Naive thymus-derived CD4-positive, alpha-beta T cell (primary cell): ENCODE results near the gene FRMD8. TPM values are rescaled to one million over a fixed set of nuclear protein-coding genes. Genes with fewer than 3 reads are reported as not detected.

Experiments used
- ATAC-seq: fragments of 150-1000 bp; cut with Tn5 transposase; 2 replicates; pipeline ENCODE4 v1.10.0; 2021; ENCODE audit warnings: mild to moderate bottlenecking, moderate library complexity
- CTCF ChIA-PET: fragments of 350-600 bp; sonication (Branson Sonifier 250); formaldehyde crosslinking; loops from one replicate; lab custom pipeline; 2021; ENCODE audit warnings: antibody characterized with exemption; lab: Charles Lee
- POLR2A ChIA-PET: fragments of 350-600 bp; sonication (Branson Sonifier 250); formaldehyde crosslinking; loops from one replicate; lab custom pipeline; 2021; ENCODE audit warnings: antibody characterized with exemption, inconsistent platforms; lab: Charles Lee
- DNase-seq, 9 donors: peaks; one replicate each; pipeline versions ENCODE4 v3.0.0 to v3.0.0-alpha.2; 2020 to 2022; ENCODE audit warnings: mixed read lengths in 1 of 9
- H3K27ac ChIP-seq: one replicate; pipeline ENCODE4 v1.7.0; 2013; ENCODE audit warnings: mild to moderate bottlenecking, low read depth, low read length, moderate library complexity
- H3K27me3 ChIP-seq, 2 donors: one replicate each; pipeline ENCODE4 v1.7.0; 2013; ENCODE audit warnings: low read length in 2 of 2, mild to moderate bottlenecking in 2 of 2, moderate library complexity in 2 of 2; ENCODE audit not compliant: control insufficient read depth in 2 of 2, insufficient read depth in 2 of 2
- H3K36me3 ChIP-seq, 3 experiments: 1 replicate in 2 of 3; 2 replicates in 1 of 3; pipeline ENCODE4 v1.7.0; 2013; ENCODE audit warnings: low read length in 3 of 3, mild to moderate bottlenecking in 3 of 3, moderate library complexity in 1 of 3; ENCODE audit not compliant: insufficient read depth in 3 of 3, control insufficient read depth in 2 of 3
- H3K4me1 ChIP-seq, 2 donors: one replicate each; pipeline ENCODE4 v1.7.0; 2013; ENCODE audit warnings: low read length in 2 of 2, mild to moderate bottlenecking in 2 of 2, moderate library complexity in 1 of 2; ENCODE audit not compliant: control insufficient read depth in 2 of 2, insufficient read depth in 2 of 2
- H3K4me3 ChIP-seq: 2 replicates; pipeline ENCODE4 v1.7.0; 2013; ENCODE audit warnings: mild to moderate bottlenecking, low read length
- H3K9me3 ChIP-seq, 3 experiments: 1 replicate in 2 of 3; 2 replicates in 1 of 3; pipeline ENCODE4 v1.7.0; 2013; ENCODE audit warnings: low read length in 3 of 3; ENCODE audit not compliant: control insufficient read depth in 2 of 3
- H3K27ac Mint-ChIP-seq, 9 donors: one replicate each; pipeline ENCODE4 v1.8.0; 2020 to 2022; ENCODE audit warnings: mixed read lengths in 9 of 9, mild to moderate bottlenecking in 8 of 9, moderate library complexity in 5 of 9, inconsistent platforms in 2 of 9
- H3K27me3 Mint-ChIP-seq, 5 donors: one replicate each; pipeline ENCODE4 v1.8.0; 2021 to 2022; ENCODE audit warnings: mixed read lengths in 5 of 5, mild to moderate bottlenecking in 1 of 5
- H3K36me3 Mint-ChIP-seq, 5 donors: one replicate each; pipeline ENCODE4 v1.8.0; 2020 to 2022; ENCODE audit warnings: mixed read lengths in 5 of 5, mild to moderate bottlenecking in 3 of 5, inconsistent platforms in 1 of 5
- H3K4me1 Mint-ChIP-seq, 7 donors: one replicate each; pipeline ENCODE4 v1.8.0; 2020 to 2022; ENCODE audit warnings: mixed read lengths in 7 of 7, mild to moderate bottlenecking in 3 of 7, inconsistent platforms in 1 of 7
- H3K4me3 Mint-ChIP-seq, 10 donors: one replicate each; pipeline ENCODE4 v1.8.0; 2020 to 2022; ENCODE audit warnings: mild to moderate bottlenecking in 10 of 10, mixed read lengths in 10 of 10, moderate library complexity in 6 of 10, inconsistent platforms in 2 of 10
- H3K9me3 Mint-ChIP-seq, 11 donors: one replicate each; pipeline ENCODE4 v1.8.0; 2020 to 2022; ENCODE audit warnings: mixed read lengths in 11 of 11, mild to moderate bottlenecking in 4 of 11, inconsistent platforms in 1 of 11, moderate library complexity in 1 of 11
- intact Hi-C, 2 donors: fragments of 100-400 bp; cut with micrococcal nuclease; formaldehyde crosslinking; loops; one replicate each; pipeline ENCODE4 v1.15.1; 2023
- polyA plus RNA-seq, 2 donors: library from polyadenylated mRNA; unstranded; fragments of 300-500 nt; fragmentation: Illumina TruSeq; gene quantifications; one replicate each; pipeline ENCODE4 v1.2.3, GENCODE V29; 2021
- total RNA-seq, 6 experiments: library from RNA in 5 of 6; stranded (reverse) in 5 of 6; gene quantifications; 1 replicate in 5 of 6; 2 replicates in 1 of 6; pipeline ENCODE4 v1.2.3 and lab custom pipeline; 2021 to 2026

FRMD8 gene
- total and polyA plus RNA-seq, 7 experiments from 2014 or later: 28.9 to 66.8 (median 44.7) TPM

GRCh38 chr11:65440831-65441499 lies 54.5 kb downstream of the FRMD8 start:
- Histone ChIP-seq H3K4me1 (peaks cover 0 to 12% of the 10 kb centered on the region in 2 donors), H3K9me3 (no peaks in the 10 kb centered on the region), H3K4me3 (no peak overlapping the region), H3K36me3 (peaks cover 0 to 41% (median 15%) of the 10 kb centered on the region in 3 experiments), H3K27me3 (no peaks in the 10 kb centered on the region), H3K27ac (peak overlapping the region; percentile 3)
- Mint-ChIP-seq H3K36me3 (peaks cover 0 to 26% (median 23%) of the 10 kb centered on the region in 5 donors), H3K27ac (peak overlapping the region in 8 of 9 donors; percentile 64 to 90 (median 81)), H3K4me1 (peaks cover 17 to 71% (median 53%) of the 10 kb centered on the region in 7 donors), H3K27me3 (no peaks in the 10 kb centered on the region), H3K4me3 (peak overlapping the region in 8 of 10 donors; percentile 29 to 71 (median 43)), H3K9me3 (no peaks in the 10 kb centered on the region)
- intact Hi-C loops: loop anchor here in 1 of 2 donors (2.0 kb wide), 1 partner anchor 14 kb away; no protein-coding TSS in a partner anchor
- peak; percentile 45 for ATAC-seq
- ChIA-PET POLR2A (interaction anchor here (0.7 to 3.9 kb wide), 13 partner anchors 8 to 64 kb away, joined by 3 to 29 read pairs (median 4); partner anchors contain the start of genes MALAT1 and NEAT1), CTCF (interaction anchor here (0.8 to 1.4 kb wide), 2 partner anchors 25 to 26 kb away, joined by 3 to 7 read pairs; no protein-coding TSS in a partner anchor)
- DNase-seq: peak in 1 of 9 donors; percentile 12

GRCh38 chr11:65442842-65443331 lies 56.5 kb downstream of the FRMD8 start:
- peaks cover 0 to 31% (median 7%) of the 10 kb centered on the region in 3 experiments for H3K36me3 ChIP-seq
- peaks cover 17 to 58% (median 48%) of the 10 kb centered on the region in 7 donors for H3K4me1 Mint-ChIP-seq
- H3K4me3 Mint-ChIP-seq: peak overlapping the region in 1 of 10 donors; percentile 3
- H3K4me1 ChIP-seq: peaks cover 0 to 12% of the 10 kb centered on the region in 2 donors
- H3K27me3 ChIP-seq: no peaks in the 10 kb centered on the region
- peak overlapping the region; percentile 35 for H3K27ac ChIP-seq
- DNase-seq: peak in 1 of 9 donors; percentile 18
- no peak for ATAC-seq
- intact Hi-C loops: no loop called here
- H3K4me3 ChIP-seq: no peak overlapping the region
- POLR2A ChIA-PET: interaction anchor here (0.7 to 3.9 kb wide), 7 partner anchors 20 to 1314 kb away, joined by 3 to 29 read pairs (median 5); partner anchors contain the start of genes MALAT1 and NEAT1
- peak overlapping the region in 7 of 9 donors; percentile 7 to 89 (median 70) for H3K27ac Mint-ChIP-seq
- H3K9me3 ChIP-seq: no peaks in the 10 kb centered on the region
- CTCF ChIA-PET: no interaction called here
- no peaks in the 10 kb centered on the region for H3K27me3 Mint-ChIP-seq
- H3K36me3 Mint-ChIP-seq: peaks cover 0 to 17% (median 15%) of the 10 kb centered on the region in 5 donors
- H3K9me3 Mint-ChIP-seq: no peaks in the 10 kb centered on the region

- Histone ChIP-seq H3K36me3 (peaks cover 0 to 29% (median 6%) of the 10 kb centered on the region in 3 experiments), H3K4me3 (no peak overlapping the region), H3K9me3 (no peaks in the 10 kb centered on the region), H3K27ac (no peak overlapping the region), H3K27me3 (no peaks in the 10 kb centered on the region), H3K4me1 (peaks cover 0 to 12% of the 10 kb centered on the region in 2 donors)
- ChIA-PET POLR2A (interaction anchor here (0.6 to 2.7 kb wide), 11 partner anchors 15 to 505 kb away, joined by 3 to 13 read pairs (median 5); partner anchors contain the start of genes MALAT1 and NEAT1), CTCF (interaction anchor here (1.0 kb wide), 1 partner anchor 12 kb away, joined by 3 read pairs; no protein-coding TSS in a partner anchor)
- ATAC-seq (no peak), DNase-seq (peak in 1 of 9 donors; percentile 20)
- intact Hi-C loops: no loop called here
- Mint-ChIP-seq H3K27ac (peak overlapping the region in 6 of 9 donors; percentile 55 to 80 (median 66)), H3K4me3 (no peak overlapping the region), H3K36me3 (peaks cover 0 to 12% (median 7%) of the 10 kb centered on the region in 5 donors), H3K4me1 (peaks cover 11 to 46% (median 40%) of the 10 kb centered on the region in 7 donors), H3K27me3 (no peaks in the 10 kb centered on the region), H3K9me3 (peaks cover 0 to 3% (median 0%) of the 10 kb centered on the region in 11 donors)
These were observed 58.0 kb downstream of the FRMD8 start for GRCh38 chr11:65444314-65445051.

- peak in 1 of 9 donors; percentile 17 for DNase-seq
- no peak for ATAC-seq
- H3K4me1 ChIP-seq: peaks cover 0 to 12% of the 10 kb centered on the region in 2 donors
- H3K27ac Mint-ChIP-seq: peak overlapping the region in 7 of 9 donors; percentile 41 to 80 (median 67)
- no peak overlapping the region for H3K4me3 Mint-ChIP-seq
- H3K9me3 ChIP-seq: no peaks in the 10 kb centered on the region
- ChIA-PET POLR2A (interaction anchor here (0.7 to 1.8 kb wide), 8 partner anchors 8 to 61 kb away, joined by 3 to 9 read pairs (median 4); partner anchors contain the start of gene MALAT1), CTCF (interaction anchor here (0.6 kb wide), 2 partner anchors 114 to 219 kb away, joined by 3 read pairs; no protein-coding TSS in a partner anchor)
- no peaks in the 10 kb centered on the region for H3K27me3 ChIP-seq
- peaks cover 0 to 29% (median 6%) of the 10 kb centered on the region in 3 experiments for H3K36me3 ChIP-seq
- intact Hi-C loops: no loop called here
- H3K4me3 ChIP-seq: no peak overlapping the region
- no peaks in the 10 kb centered on the region for H3K27me3 Mint-ChIP-seq
- H3K9me3 Mint-ChIP-seq: peaks cover 0 to 4% (median 1%) of the 10 kb centered on the region in 11 donors
- H3K4me1 Mint-ChIP-seq: peaks cover 11 to 43% (median 35%) of the 10 kb centered on the region in 7 donors
- no peak overlapping the region for H3K27ac ChIP-seq
- H3K36me3 Mint-ChIP-seq: peaks cover 0 to 10% (median 7%) of the 10 kb centered on the region in 5 donors
These were observed 58.7 kb downstream of the FRMD8 start for GRCh38 chr11:65445101-65445603.

GRCh38 chr11:65445604-65446445 lies 59.4 kb downstream of the FRMD8 start:
- Mint-ChIP-seq H3K9me3 (peaks cover 0 to 4% (median 1%) of the 10 kb centered on the region in 11 donors), H3K4me3 (no peak overlapping the region), H3K4me1 (peaks cover 11 to 39% (median 30%) of the 10 kb centered on the region in 7 donors), H3K27ac (peak overlapping the region in 7 of 9 donors; percentile 7 to 82 (median 62)), H3K27me3 (no peaks in the 10 kb centered on the region), H3K36me3 (peaks cover 0 to 8% (median 5%) of the 10 kb centered on the region in 5 donors)
- Histone ChIP-seq H3K4me1 (peaks cover 0 to 11% of the 10 kb centered on the region in 2 donors), H3K9me3 (no peaks in the 10 kb centered on the region), H3K36me3 (peaks cover 0 to 29% (median 6%) of the 10 kb centered on the region in 3 experiments), H3K27ac (no peak overlapping the region), H3K27me3 (no peaks in the 10 kb centered on the region), H3K4me3 (no peak overlapping the region)
- ChIA-PET CTCF (interaction anchor here (0.6 kb wide), 3 partner anchors 115 to 350 kb away, joined by 3 read pairs; no protein-coding TSS in a partner anchor), POLR2A (interaction anchor here (0.9 to 1.8 kb wide), 12 partner anchors 9 to 63 kb away, joined by 3 to 9 read pairs (median 5); partner anchors contain the start of genes MALAT1 and SLC25A45)
- ATAC-seq (no peak), DNase-seq (peak in 1 of 9 donors; percentile 19)
- intact Hi-C loops: no loop called here
